PC-3 (cell line): ENCODE measurements around the gene ZNF283. TPM values are rescaled to one million over a fixed set of nuclear protein-coding genes. Genes with fewer than 3 reads are reported as not detected.

Experiments used
- ATAC-seq: fragments of 200-7000 bp; cut with Tn5 transposase; 2 replicates; pipeline ENCODE4 v1.9.1; 2020; ENCODE audit warnings: mild to moderate bottlenecking, moderate library complexity
- BruUV-seq: library from RNA; stranded (reverse); fragments of 400-500 nt; replicated peaks from 2 replicates; lab custom pipeline; 2021; lab: Mats Ljungman, UMichigan
- CTCF ChIA-PET: fragments of 300-600 bp; sonication (Branson Sonifier 250); formaldehyde crosslinking; loops from one replicate; lab custom pipeline; 2022; ENCODE audit warnings: antibody characterized with exemption; lab: Charles Lee
- POLR2A ChIA-PET: fragments of 300-600 bp; sonication (Branson Sonifier 250); formaldehyde crosslinking; loops from one replicate; lab custom pipeline; 2022; ENCODE audit warnings: antibody characterized with exemption; ENCODE audit not compliant: unreplicated experiment; lab: Charles Lee
- DNase-seq: peaks from one replicate; pipeline ENCODE4 v3.0.0-alpha.2; 2015
- H2AFZ ChIP-seq: fragments of 300-600 bp; sonication (generic); 2 replicates; pipeline ENCODE4 v1.6.0; 2016; ENCODE audit warnings: antibody characterized with exemption, low read length
- H3F3A ChIP-seq: fragments of 300-600 bp; sonication (generic); one replicate; pipeline ENCODE4 v1.6.0; 2017; ENCODE audit warnings: antibody characterized with exemption, low read length, control low read depth, mild to moderate bottlenecking; ENCODE audit not compliant: unreplicated experiment
- H3K27ac ChIP-seq: fragments of 300-600 bp; sonication (generic); 2 replicates; pipeline ENCODE4 v1.5.1; 2016; ENCODE audit warnings: mild to moderate bottlenecking, low read length
- H3K27me3 ChIP-seq: fragments of 300-600 bp; sonication (generic); 2 replicates; pipeline ENCODE4 v1.6.1; 2016; ENCODE audit warnings: low read length, mixed read lengths
- H3K36me3 ChIP-seq: fragments of 300-600 bp; sonication (generic); 2 replicates; pipeline ENCODE4 v1.6.1; 2016; ENCODE audit warnings: low read depth, mixed run types, low read length, mixed read lengths
- H3K4me1 ChIP-seq: fragments of 300-600 bp; sonication (generic); 2 replicates; pipeline ENCODE4 v1.5.1; 2016; ENCODE audit warnings: low read length; ENCODE audit not compliant: insufficient read depth
- H3K4me2 ChIP-seq: fragments of 300-600 bp; sonication (generic); 2 replicates; pipeline ENCODE4 v1.6.0; 2016; ENCODE audit warnings: low read length
- H3K4me3 ChIP-seq: fragments of 300-600 bp; sonication (generic); 2 replicates; pipeline ENCODE4 v1.5.1; 2016; ENCODE audit warnings: mild to moderate bottlenecking, low read length, mixed read lengths
- H3K79me2 ChIP-seq: fragments of 300-600 bp; sonication (generic); 2 replicates; pipeline ENCODE4 v1.6.1; 2017; ENCODE audit warnings: low read length, mixed read lengths
- H3K9ac ChIP-seq: fragments of 300-600 bp; sonication (generic); 2 replicates; pipeline ENCODE4 v1.6.0; 2016; ENCODE audit warnings: mild to moderate bottlenecking, low read length
- H3K9me2 ChIP-seq: fragments of 300-600 bp; sonication (generic); replicated peaks from 2 replicates; pipeline ENCODE4 v1.6.1; 2016; ENCODE audit warnings: mixed run types, low read length, mixed read lengths
- H3K9me3 ChIP-seq: fragments of 300-600 bp; sonication (generic); 2 replicates; pipeline ENCODE4 v1.6.1; 2016; ENCODE audit warnings: low read length, mixed read lengths
- H4K20me1 ChIP-seq: fragments of 300-600 bp; sonication (generic); 2 replicates; pipeline ENCODE4 v1.6.1; 2016; ENCODE audit warnings: low read length, mixed read lengths
- CTCF ChIP-seq: fragments of 300-600 bp; sonication (generic); conservative IDR thresholded peaks from 2 replicates; pipeline ENCODE4 v1.5.1; 2017; ENCODE audit warnings: antibody characterized with exemption, low read depth, mild to moderate bottlenecking, low read length
- EZH2 ChIP-seq: fragments of 300-600 bp; sonication (generic); IDR thresholded peaks from one replicate; pipeline ENCODE4 v1.6.1; 2017; ENCODE audit warnings: antibody characterized with exemption, mild to moderate bottlenecking, low read length; ENCODE audit not compliant: unreplicated experiment
- EZH2phosphoT487 ChIP-seq: fragments of 300-600 bp; sonication (generic); IDR thresholded peaks from 2 replicates; pipeline ENCODE4 v1.6.1; 2018; ENCODE audit warnings: mild to moderate bottlenecking, antibody characterized with exemption, low read length, borderline replicate concordance
- intact Hi-C: fragments of 100-400 bp; cut with micrococcal nuclease; formaldehyde crosslinking; loops from 2 replicates; pipeline ENCODE4 v1.9.0; 2023
- total RNA-seq: library from RNA; depleted of rRNA; stranded (reverse); fragments of >200 nt; gene quantifications from 2 replicates; pipeline ENCODE4 v1.2.3, GENCODE V29; 2014

ZNF283 gene
- total RNA-seq, 1 experiment from 2014 or later: 3.0 TPM

- Histone ChIP-seq H3K4me1 (peaks cover 39% of the 10 kb centered on the region), H3K9me3 (no peaks in the 10 kb centered on the region), H3K9me2 (no peaks in the 10 kb centered on the region), H3K27me3 (no peaks in the 10 kb centered on the region), H3K4me3 (peak overlapping the region; percentile 38; the same call in 1 of the 2 replicates), H3K79me2 (peaks cover 15% of the 10 kb centered on the region), H3K9ac (peak overlapping the region; percentile 83), H2AFZ (peak overlapping the region; percentile 15; the same call in 1 of the 2 replicates), H3K4me2 (peak overlapping the region; percentile 74), H3F3A (no peaks in the 10 kb centered on the region), H4K20me1 (no peaks in the 10 kb centered on the region), H3K36me3 (no peaks in the 10 kb centered on the region), H3K27ac (peak overlapping the region; percentile 98)
- TF ChIP-seq EZH2phosphoT487 (no peak), EZH2 (no peak)
- intact Hi-C loops: loop anchor here (2.0 kb wide), 1 partner anchor 20 kb away; no protein-coding TSS in a partner anchor
- ATAC-seq (peak; percentile 58), DNase-seq (peak; percentile 87)
- ChIA-PET POLR2A (interaction anchor here (0.6 kb wide), 1 partner anchor 30 kb away, joined by 3 read pairs; the partner anchor contains the start of gene SMG9), CTCF (interaction anchor here (0.8 kb wide), 1 partner anchor 25 kb away, joined by 3 read pairs; no protein-coding TSS in a partner anchor)
- BruUV-seq: no TSS peak
Measured at GRCh38 chr19:43784241-43784980, 42.7 kb upstream of the ZNF283 start.

DNA sequence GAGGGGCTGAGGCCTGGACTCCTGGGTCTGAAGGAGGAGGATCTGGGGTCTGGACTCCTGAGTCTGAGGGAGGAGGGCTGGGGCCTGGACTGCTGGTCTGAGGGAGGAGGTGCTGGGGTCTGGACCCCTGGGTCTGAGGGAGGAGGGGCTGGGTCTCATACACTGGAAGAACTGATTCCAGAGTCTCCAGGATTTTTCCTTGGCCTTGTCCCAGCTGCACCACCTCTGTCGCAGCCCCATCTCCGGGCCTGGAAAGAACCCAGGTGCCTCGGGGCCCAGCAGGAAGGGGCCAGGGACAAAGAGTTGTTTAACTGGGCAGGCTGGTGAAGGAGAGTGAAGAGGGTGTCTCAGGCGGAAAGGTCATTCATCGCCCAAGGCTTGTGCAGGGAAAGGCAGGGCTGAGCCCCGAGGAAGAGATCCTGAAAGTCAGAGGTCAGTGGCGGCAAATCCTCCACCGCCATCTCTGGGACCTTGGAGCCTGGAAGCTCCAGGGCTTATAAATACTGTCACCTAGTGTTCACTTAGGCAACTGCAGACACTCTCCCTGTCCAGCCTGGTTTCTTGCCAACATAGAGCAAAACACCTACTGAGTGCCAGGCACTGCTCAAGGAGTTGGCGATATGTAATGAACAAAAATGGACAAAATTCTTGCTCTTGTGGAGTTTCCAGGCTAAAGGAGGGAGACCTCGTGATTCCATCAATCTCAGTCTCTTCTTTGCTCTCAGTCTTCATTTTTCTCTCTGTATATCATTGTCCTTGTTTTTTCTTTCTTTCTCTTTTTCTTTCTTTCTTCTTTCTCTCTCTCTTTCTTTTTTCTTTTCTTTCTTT lies 41.9 kb upstream of the ZNF283 start:
- CTCF ChIA-PET: interaction anchor here (0.8 kb wide), 1 partner anchor 25 kb away, joined by 3 read pairs; no protein-coding TSS in a partner anchor

More for the DNA sequence above, 41.9 kb upstream of the ZNF283 start:
- Histone ChIP-seq H3K9me2 (no peaks in the 10 kb centered on the region), H3K36me3 (no peaks in the 10 kb centered on the region), H2AFZ (peak overlapping the region; percentile 82), H3K4me2 (peak overlapping the region; percentile 74), H3K27me3 (no peaks in the 10 kb centered on the region), H3K9me3 (no peaks in the 10 kb centered on the region), H3F3A (no peaks in the 10 kb centered on the region), H3K27ac (peak overlapping the region; percentile 98), H3K4me1 (peaks cover 35% of the 10 kb centered on the region), H3K9ac (peak overlapping the region; percentile 83), H3K79me2 (peaks cover 7% of the 10 kb centered on the region), H4K20me1 (no peaks in the 10 kb centered on the region), H3K4me3 (peak overlapping the region; percentile 38; the same call in 1 of the 2 replicates)
- intact Hi-C loops: loop anchor here (1.0 to 2.0 kb wide), 2 partner anchors 20 to 40 kb away; no protein-coding TSS in a partner anchor
- peak; percentile 86 for TF ChIP-seq CTCF
- no peak for TF ChIP-seq EZH2phosphoT487
- POLR2A ChIA-PET: interaction anchor here (0.6 kb wide), 1 partner anchor 30 kb away, joined by 3 read pairs; the partner anchor contains the start of gene SMG9
- no TSS peak for BruUV-seq
- DNase-seq: peak; percentile 84
- ATAC-seq: peak; percentile 39
